ENCODE measurements around the gene MYBPC3. TPM values are rescaled to one million over a fixed set of nuclear protein-coding genes. Genes with fewer than 3 reads are reported as not detected.

Gene MYBPC3
- total and polyA plus RNA-seq, 2 donors (not counting 1 experiment from before 2014, with no cell fraction given), result not detected

GRCh38 chr11:47282462-47282861, 70.0 kb downstream of the MYBPC3 start:
- TF ChIP-seq EZH2 (IDR thresholded peaks at IDR 0.05; ENCODE audit: low read length, missing control alignments) (no peak), CTCF (conservative IDR thresholded peaks at IDR 0.05 in 1 of 2, IDR thresholded peaks at IDR 0.05 in 1 of 2; ENCODE audit: low read depth in 1 of 2, low read length in 2 of 2) (no peak)
- Histone ChIP-seq H3K9me3 (ENCODE audit: control insufficient read depth, insufficient read depth, low read depth, low read length) (no peaks in the 10 kb centered on the region), H3K36me3 (ENCODE audit: control insufficient read depth, insufficient read depth, low read length) (peaks cover 35% of the 10 kb centered on the region), H3K9ac (ENCODE audit: insufficient read depth, low read length) (no peak overlapping the region), H3K27me3 (ENCODE audit: control insufficient read depth, insufficient read depth, low read length) (no peaks in the 10 kb centered on the region), H3K79me2 (ENCODE audit: control insufficient read depth, insufficient read depth, low read length) (no peaks in the 10 kb centered on the region), H3K4me3 (replicated peaks in 1 of 4; ENCODE audit: control extremely low read depth in 1 of 4, insufficient read depth in 1 of 4, low read depth in 3 of 4, low read length in 4 of 4) (no peak overlapping the region), H3K4me2 (ENCODE audit: extremely low read depth, insufficient read depth, low read length) (no peak overlapping the region), H3K4me1 (ENCODE audit: control insufficient read depth, extremely low read depth, insufficient read depth, low read length) (no peaks in the 10 kb centered on the region), H2AFZ (ENCODE audit: low read length) (no peak overlapping the region), H3K27ac (ENCODE audit: insufficient read depth, low read length) (no peak overlapping the region), H4K20me1 (ENCODE audit: control insufficient read depth, extremely low read depth, insufficient read depth, low read length) (no peaks in the 10 kb centered on the region)
- no peak for DNase-seq (ENCODE audit: low read depth in 2 of 2)

Other genes starting within 250 kb of the MYBPC3 start
- 68.1 and 80.4 TPM in 2 replicates for gene ARFGAP2, start 175.8 kb downstream of the MYBPC3 start, total RNA-seq
- gene ARFGAP2, start 175.8 kb downstream of the MYBPC3 start, polyA plus RNA-seq, result 50.1 and 68.7 TPM in 2 replicates
- gene PACSIN3, start 166.3 kb downstream of the MYBPC3 start, total RNA-seq, result 19.8 and 20.0 TPM in 2 replicates
- gene PACSIN3, start 166.3 kb downstream of the MYBPC3 start, polyA plus RNA-seq, result 7.0 and 10.8 TPM in 2 replicates
- 53.4 and 70.0 TPM in 2 replicates for gene DDB2, start 137.7 kb downstream of the MYBPC3 start, total RNA-seq
- 21.2 and 45.4 TPM in 2 replicates for gene DDB2, start 137.7 kb downstream of the MYBPC3 start, polyA plus RNA-seq
- gene ACP2, start 103.9 kb downstream of the MYBPC3 start, total RNA-seq, result 16.2 and 23.9 TPM in 2 replicates
- 18.9 and 25.6 TPM in 2 replicates for gene ACP2, start 103.9 kb downstream of the MYBPC3 start, polyA plus RNA-seq
- 55.5 and 56.3 TPM in 2 replicates for gene NR1H3, start 94.7 kb downstream of the MYBPC3 start, total RNA-seq
- gene NR1H3, start 94.7 kb downstream of the MYBPC3 start, polyA plus RNA-seq, result 16.9 and 21.3 TPM in 2 replicates
- 11.8 and 15.4 TPM in 2 replicates for gene MADD, start 82.6 kb downstream of the MYBPC3 start, total RNA-seq
- gene MADD, start 82.6 kb downstream of the MYBPC3 start, polyA plus RNA-seq, result 7.0 and 9.1 TPM in 2 replicates
- gene SPI1, start 25.8 kb upstream of the MYBPC3 start, total RNA-seq, result not detected in 2 replicates
- not detected in 2 replicates for gene SPI1, start 25.8 kb upstream of the MYBPC3 start, polyA plus RNA-seq
- gene SLC39A13, start 55.9 kb upstream of the MYBPC3 start, total RNA-seq, result 46.0 and 62.9 TPM in 2 replicates
- gene SLC39A13, start 55.9 kb upstream of the MYBPC3 start, polyA plus RNA-seq, result 52.2 and 88.7 TPM in 2 replicates
- gene PSMC3, start 73.7 kb upstream of the MYBPC3 start, total RNA-seq, result 107 and 155 TPM in 2 replicates
- 294 and 353 TPM in 2 replicates for gene PSMC3, start 73.7 kb upstream of the MYBPC3 start, polyA plus RNA-seq
- gene RAPSN, start 96.4 kb upstream of the MYBPC3 start, total RNA-seq, result under 0.01 and 0.17 TPM in 2 replicates
- gene RAPSN, start 96.4 kb upstream of the MYBPC3 start, polyA plus RNA-seq, result not detected in 2 replicates
- gene CELF1, start 200.4 kb upstream of the MYBPC3 start, total RNA-seq, result 74.2 and 100 TPM in 2 replicates
- gene CELF1, start 200.4 kb upstream of the MYBPC3 start, polyA plus RNA-seq, result 72.6 and 81.1 TPM in 2 replicates
- gene PTPMT1, start 212.9 kb upstream of the MYBPC3 start, total RNA-seq, result 58.6 and 84.9 TPM in 2 replicates
- 47.8 and 55.4 TPM in 2 replicates for gene PTPMT1, start 212.9 kb upstream of the MYBPC3 start, polyA plus RNA-seq
- gene KBTBD4, start 226.3 kb upstream of the MYBPC3 start, total RNA-seq, result 17.7 and 20.0 TPM in 2 replicates
- 19.9 and 21.7 TPM in 2 replicates for gene KBTBD4, start 226.3 kb upstream of the MYBPC3 start, polyA plus RNA-seq
- 76.5 and 78.8 TPM in 2 replicates for gene NDUFS3, start 226.4 kb upstream of the MYBPC3 start, total RNA-seq
- 113 and 164 TPM in 2 replicates for gene NDUFS3, start 226.4 kb upstream of the MYBPC3 start, polyA plus RNA-seq
- not detected in 2 replicates for gene FAM180B, start 234.0 kb upstream of the MYBPC3 start, total RNA-seq
- not detected in 2 replicates for gene FAM180B, start 234.0 kb upstream of the MYBPC3 start, polyA plus RNA-seq
- gene C1QTNF4, start 241.7 kb upstream of the MYBPC3 start, total RNA-seq, result under 0.01 TPM in 2 replicates
- gene C1QTNF4, start 241.7 kb upstream of the MYBPC3 start, polyA plus RNA-seq, result 0.03 TPM in 1 of 2 replicates, not detected in the other